ENCODE measurements around the gene ADORA1. TPM values are rescaled to one million over a fixed set of nuclear protein-coding genes. Genes with fewer than 3 reads are reported as not detected.

Gene ADORA1
- total RNA-seq, 1 donor from 2014 or later, result 0.21 TPM

- no peaks in the 10 kb centered on the region for H3K9me3 Mint-ChIP-seq (ENCODE audit: unreplicated experiment)
- no peak for TF ChIP-seq CTCF (IDR thresholded peaks at IDR 0.05)
- no peaks in the 10 kb centered on the region for H3K36me3 Mint-ChIP-seq (ENCODE audit: unreplicated experiment)
- no peak overlapping the region for H3K4me3 Mint-ChIP-seq (ENCODE audit: unreplicated experiment)
- no peak for DNase-seq (ENCODE audit: extremely low spot score, unreplicated experiment)
- no peak overlapping the region for H3K27ac Mint-ChIP-seq (ENCODE audit: unreplicated experiment)
- H3K4me1 Mint-ChIP-seq (ENCODE audit: unreplicated experiment), result no peaks in the 10 kb centered on the region
- peaks cover 28% of the 10 kb centered on the region for H3K27me3 Mint-ChIP-seq (ENCODE audit: unreplicated experiment)
Measured at GRCh38 chr1:203184467-203184866, 56.9 kb downstream of the ADORA1 start.

- no peak for DNase-seq (ENCODE audit: extremely low spot score, unreplicated experiment)
- H3K4me1 Mint-ChIP-seq (ENCODE audit: unreplicated experiment), result no peaks in the 10 kb centered on the region
- no peaks in the 10 kb centered on the region for H3K9me3 Mint-ChIP-seq (ENCODE audit: unreplicated experiment)
- TF ChIP-seq CTCF (IDR thresholded peaks at IDR 0.05), result no peak
- H3K27me3 Mint-ChIP-seq (ENCODE audit: unreplicated experiment), result peaks cover 33% of the 10 kb centered on the region
- no peaks in the 10 kb centered on the region for H3K36me3 Mint-ChIP-seq (ENCODE audit: unreplicated experiment)
- H3K4me3 Mint-ChIP-seq (ENCODE audit: unreplicated experiment), result no peak overlapping the region
- H3K27ac Mint-ChIP-seq (ENCODE audit: unreplicated experiment), result no peak overlapping the region
Measured at GRCh38 chr1:203185061-203185461, 57.5 kb downstream of the ADORA1 start.

GRCh38 chr1:203185585-203185984 lies 58.1 kb downstream of the ADORA1 start:
- peaks cover 35% of the 10 kb centered on the region for H3K27me3 Mint-ChIP-seq (ENCODE audit: unreplicated experiment)
- H3K27ac Mint-ChIP-seq (ENCODE audit: unreplicated experiment), result no peak overlapping the region
- H3K4me3 Mint-ChIP-seq (ENCODE audit: unreplicated experiment), result no peak overlapping the region
- no peaks in the 10 kb centered on the region for H3K9me3 Mint-ChIP-seq (ENCODE audit: unreplicated experiment)
- no peak for DNase-seq (ENCODE audit: extremely low spot score, unreplicated experiment)
- no peaks in the 10 kb centered on the region for H3K4me1 Mint-ChIP-seq (ENCODE audit: unreplicated experiment)
- no peak for TF ChIP-seq CTCF (IDR thresholded peaks at IDR 0.05)
- H3K36me3 Mint-ChIP-seq (ENCODE audit: unreplicated experiment), result no peaks in the 10 kb centered on the region

- H3K4me1 Mint-ChIP-seq (ENCODE audit: unreplicated experiment), result no peaks in the 10 kb centered on the region
- DNase-seq (ENCODE audit: extremely low spot score, unreplicated experiment), result no peak
- H3K27me3 Mint-ChIP-seq (ENCODE audit: unreplicated experiment), result peaks cover 35% of the 10 kb centered on the region
- no peaks in the 10 kb centered on the region for H3K9me3 Mint-ChIP-seq (ENCODE audit: unreplicated experiment)
- TF ChIP-seq CTCF (IDR thresholded peaks at IDR 0.05), result no peak
- no peak overlapping the region for H3K27ac Mint-ChIP-seq (ENCODE audit: unreplicated experiment)
- no peak overlapping the region for H3K4me3 Mint-ChIP-seq (ENCODE audit: unreplicated experiment)
- H3K36me3 Mint-ChIP-seq (ENCODE audit: unreplicated experiment), result no peaks in the 10 kb centered on the region
Measured at GRCh38 chr1:203186091-203186445, 58.5 kb downstream of the ADORA1 start.

- no peaks in the 10 kb centered on the region for H3K4me1 Mint-ChIP-seq (ENCODE audit: unreplicated experiment)
- no peak within 1 kb of the TSS for H3K27ac Mint-ChIP-seq (ENCODE audit: unreplicated experiment)
Measured at GRCh38 chr1:203186446-203187303, 59.1 kb downstream of the ADORA1 start, which contains the start of gene CHI3L1. Gene CHI3L1 (minus strand): TSS chr1:203186704. CDS start chr1:203186623, 81 bp downstream.

More at GRCh38 chr1:203186446-203187303, 59.1 kb downstream of the ADORA1 start, which contains the start of gene CHI3L1:
- Mint-ChIP-seq H3K9me3 (ENCODE audit: unreplicated experiment) (no peaks in the 10 kb centered on the region), H3K27me3 (ENCODE audit: unreplicated experiment) (peaks cover 38% of the 10 kb centered on the region), H3K36me3 (ENCODE audit: unreplicated experiment) (no peaks in the 10 kb centered on the region), H3K4me3 (ENCODE audit: unreplicated experiment) (no peak within 1 kb of the TSS)
- DNase-seq (ENCODE audit: extremely low spot score, unreplicated experiment), result no peak
- no peak for TF ChIP-seq CTCF (IDR thresholded peaks at IDR 0.05)
